Epithelial cell of esophagus (primary cell): ENCODE results near the gene GABRG3.

Source experiments
- DNase-seq: peaks from one replicate; pipeline ENCODE4 v3.0.0; 2010; ENCODE audit warnings: low read depth
- H3K4me3 ChIP-seq: 2 replicates; pipeline ENCODE4 v1.5.1; 2011; ENCODE audit warnings: mild to moderate bottlenecking, low read length, control low read depth
- CTCF ChIP-seq: IDR thresholded peaks from 2 replicates; pipeline ENCODE4 v1.5.1; 2011; ENCODE audit warnings: low read depth, mild to moderate bottlenecking, low read length, control low read depth, inconsistent platforms; ENCODE audit not compliant: insufficient read depth; ENCODE audit errors: missing control alignments

GABRG3 gene

GRCh38 chr15:27454281-27455075 is 483.5 kb downstream of the GABRG3 start:
- TF ChIP-seq CTCF, result no peak
- no peak overlapping the region for H3K4me3 ChIP-seq
- peak; percentile 83 for DNase-seq

- TF ChIP-seq CTCF, result no peak
- DNase-seq, result no peak
Measured at GRCh38 chr15:27456807-27457206, 485.8 kb downstream of the GABRG3 start.

GRCh38 chr15:27457766-27458165 is 486.8 kb downstream of the GABRG3 start:
- no peak overlapping the region for H3K4me3 ChIP-seq
- no peak for DNase-seq
- no peak for TF ChIP-seq CTCF

More at GRCh38 chr15:27456807-27457206, 485.8 kb downstream of the GABRG3 start:
- no peak overlapping the region for H3K4me3 ChIP-seq

- no peak for TF ChIP-seq CTCF
- no peak overlapping the region for H3K4me3 ChIP-seq
- DNase-seq, result no peak
Measured at GRCh38 chr15:27458345-27459084, 487.5 kb downstream of the GABRG3 start.

GRCh38 chr15:27459836-27460235 is 488.9 kb downstream of the GABRG3 start:
- TF ChIP-seq CTCF, result no peak
- H3K4me3 ChIP-seq, result no peak overlapping the region
- no peak for DNase-seq

- no peak for DNase-seq
- TF ChIP-seq CTCF, result no peak
- H3K4me3 ChIP-seq, result no peak overlapping the region
Measured at GRCh38 chr15:27461181-27461580, 490.2 kb downstream of the GABRG3 start.
